Nephron progenitor cell (in vitro differentiated cells): ENCODE results near the gene CPEB2.

Source experiments
- DNase-seq: peaks from one replicate; pipeline ENCODE4 v3.0.0; 2021
- H3K27ac Mint-ChIP-seq: 2 replicates; pipeline ENCODE4 v1.8.0; 2021; ENCODE audit warnings: mild to moderate bottlenecking, moderate library complexity, mixed read lengths
- H3K27me3 Mint-ChIP-seq: 2 replicates; pipeline ENCODE4 v1.8.0; 2021; ENCODE audit warnings: mild to moderate bottlenecking, low read depth, mixed read lengths; ENCODE audit not compliant: poor library complexity
- H3K36me3 Mint-ChIP-seq: 2 replicates; pipeline ENCODE4 v1.8.0; 2021; ENCODE audit warnings: low read depth, mixed read lengths
- H3K4me1 Mint-ChIP-seq: 2 replicates; pipeline ENCODE4 v1.8.0; 2021; ENCODE audit warnings: mixed read lengths
- H3K4me3 Mint-ChIP-seq: 2 replicates; pipeline ENCODE4 v1.8.0; 2021; ENCODE audit warnings: mild to moderate bottlenecking, moderate library complexity, mixed read lengths
- H3K9me3 Mint-ChIP-seq: 2 replicates; pipeline ENCODE4 v1.8.0; 2021; ENCODE audit warnings: mild to moderate bottlenecking, moderate library complexity, mixed read lengths
- CTCF ChIP-seq: fragments of 200-600 bp; sonication (generic); IDR thresholded peaks from 2 replicates; pipeline ENCODE4 v1.5.0; 2021; ENCODE audit warnings: antibody characterized with exemption

The CPEB2 gene

GRCh38 chr4:15065516-15065915, 63.2 kb downstream of the CPEB2 start:
- no peak for TF ChIP-seq CTCF

GRCh38 chr4:15066140-15066539, 63.9 kb downstream of the CPEB2 start:
- H3K27ac Mint-ChIP-seq = no peak overlapping the region
- H3K27me3 Mint-ChIP-seq = no peaks in the 10 kb centered on the region
- H3K36me3 Mint-ChIP-seq = no peaks in the 10 kb centered on the region
- DNase-seq = no peak
- H3K9me3 Mint-ChIP-seq = no peaks in the 10 kb centered on the region
- no peaks in the 10 kb centered on the region for H3K4me1 Mint-ChIP-seq
- H3K4me3 Mint-ChIP-seq = no peak overlapping the region
- TF ChIP-seq CTCF = no peak

More at GRCh38 chr4:15065516-15065915, 63.2 kb downstream of the CPEB2 start:
- H3K27me3 Mint-ChIP-seq = no peaks in the 10 kb centered on the region
- DNase-seq = no peak
- H3K4me1 Mint-ChIP-seq = no peaks in the 10 kb centered on the region
- H3K27ac Mint-ChIP-seq = no peak overlapping the region
- H3K4me3 Mint-ChIP-seq = no peak overlapping the region
- H3K36me3 Mint-ChIP-seq = no peaks in the 10 kb centered on the region
- no peaks in the 10 kb centered on the region for H3K9me3 Mint-ChIP-seq

GRCh38 chr4:15068298-15068697, 66.0 kb downstream of the CPEB2 start:
- Mint-ChIP-seq H3K36me3 (no peaks in the 10 kb centered on the region), H3K4me1 (no peaks in the 10 kb centered on the region), H3K4me3 (no peak overlapping the region), H3K27ac (no peak overlapping the region), H3K27me3 (no peaks in the 10 kb centered on the region), H3K9me3 (no peaks in the 10 kb centered on the region)
- no peak for DNase-seq
- TF ChIP-seq CTCF = no peak

- no peak for DNase-seq
- TF ChIP-seq CTCF = no peak
- no peak overlapping the region for H3K27ac Mint-ChIP-seq
- no peak overlapping the region for H3K4me3 Mint-ChIP-seq
- H3K27me3 Mint-ChIP-seq = peaks cover 4% of the 10 kb centered on the region
- no peaks in the 10 kb centered on the region for H3K4me1 Mint-ChIP-seq
- peaks cover 17% of the 10 kb centered on the region for H3K9me3 Mint-ChIP-seq
- peaks cover 5% of the 10 kb centered on the region for H3K36me3 Mint-ChIP-seq
These were observed 73.6 kb downstream of the CPEB2 start for GRCh38 chr4:15075875-15076274.

- H3K36me3 Mint-ChIP-seq = peaks cover 5% of the 10 kb centered on the region
- no peaks in the 10 kb centered on the region for H3K4me1 Mint-ChIP-seq
- peaks cover 4% of the 10 kb centered on the region for H3K27me3 Mint-ChIP-seq
- DNase-seq = no peak
- H3K27ac Mint-ChIP-seq = no peak overlapping the region
- TF ChIP-seq CTCF = no peak
- H3K4me3 Mint-ChIP-seq = no peak overlapping the region
- H3K9me3 Mint-ChIP-seq = peaks cover 17% of the 10 kb centered on the region
These were observed 75.7 kb downstream of the CPEB2 start for GRCh38 chr4:15077969-15078368.
